H1 (cell line): ENCODE measurements around the gene ADGRV1. TPM values are rescaled to one million over a fixed set of nuclear protein-coding genes. Genes with fewer than 3 reads are reported as not detected.

Experiments
- CTCF ChIA-PET: fragments of 300-600 bp; sonication (Branson Sonifier 250); formaldehyde crosslinking; loops from one replicate; lab custom pipeline; 2021; ENCODE audit not compliant: partially characterized antibody; lab: Charles Lee
- POLR2A ChIA-PET: fragments of 300-600 bp; sonication (Branson Sonifier 250); formaldehyde crosslinking; loops from one replicate; lab custom pipeline; 2021; ENCODE audit warnings: inconsistent platforms; ENCODE audit not compliant: partially characterized antibody; lab: Charles Lee
- DNase-seq, 2 experiments: peaks; one replicate each; pipeline versions ENCODE4 v3.0.0 to v3.0.0-alpha.2; 2010 to 2022; ENCODE audit warnings: low spot score in 2 of 2, low read depth in 1 of 2, mixed read lengths in 1 of 2
- FAIRE-seq: peaks from 2 replicates; lab custom pipeline; 2011; peaks lifted over from hg19 to GRCh38; lab: Jason Lieb, UNC
- H2AFZ ChIP-seq: 2 replicates; pipeline ENCODE4 v1.8.1; 2012; ENCODE audit warnings: low read length, inconsistent platforms
- H2AK5ac ChIP-seq: 2 replicates; pipeline ENCODE4 v1.6.1; 2013; ENCODE audit warnings: low read depth, low read length
- H2BK120ac ChIP-seq: replicated peaks from 2 replicates; pipeline ENCODE3; 2013; ENCODE audit warnings: low read depth, low read length, inconsistent platforms
- H2BK12ac ChIP-seq: 2 replicates; pipeline ENCODE4 v1.6.1; 2013; ENCODE audit warnings: low read depth, low read length
- H2BK15ac ChIP-seq: 2 replicates; pipeline ENCODE4 v1.6.1; 2013; ENCODE audit warnings: low read length
- H2BK20ac ChIP-seq: 2 replicates; pipeline ENCODE4 v1.6.1; 2013; ENCODE audit warnings: low read length
- H2BK5ac ChIP-seq: 2 replicates; pipeline ENCODE4 v1.6.1; 2013; ENCODE audit warnings: low read depth, low read length
- H3K14ac ChIP-seq: 2 replicates; pipeline ENCODE4 v1.6.1; 2013; ENCODE audit warnings: inconsistent platforms; ENCODE audit not compliant: insufficient read length
- H3K18ac ChIP-seq: 2 replicates; pipeline ENCODE4 v1.6.1; 2013; ENCODE audit warnings: low read length; ENCODE audit errors: extremely low read depth
- H3K23ac ChIP-seq: 2 replicates; pipeline ENCODE4 v1.6.1; 2013; ENCODE audit warnings: inconsistent platforms; ENCODE audit not compliant: insufficient read length
- H3K23me2 ChIP-seq: 2 replicates; pipeline ENCODE4 v1.6.1; 2013; ENCODE audit warnings: low read depth, low read length
- H3K27ac ChIP-seq: 2 replicates; pipeline ENCODE4 v1.6.1; 2011; ENCODE audit warnings: low read depth, low read length, inconsistent platforms
- H3K27me3 ChIP-seq, 4 experiments: replicated peaks in 1 of 4; 1 replicate in 1 of 4; 2 replicates in 3 of 4; pipeline versions ENCODE4 v1.6.1 to v1.8.1; 2011 to 2013; ENCODE audit warnings: low read length in 3 of 4, mild to moderate bottlenecking in 3 of 4, inconsistent platforms in 2 of 4, mixed read lengths in 2 of 4, moderate library complexity in 1 of 4; ENCODE audit not compliant: control insufficient read depth in 3 of 4, insufficient read depth in 3 of 4; ENCODE audit errors: extremely low read depth in 1 of 4
- H3K36me3 ChIP-seq, 4 experiments: 2 replicates each; pipeline versions ENCODE4 v1.6.1 to v1.8.1; 2011 to 2013; ENCODE audit warnings: mild to moderate bottlenecking in 4 of 4, low read length in 3 of 4, moderate library complexity in 2 of 4, control low read depth in 1 of 4, inconsistent platforms in 1 of 4; ENCODE audit not compliant: insufficient read depth in 4 of 4, control insufficient read depth in 2 of 4
- H3K4ac ChIP-seq: replicated peaks from 2 replicates; pipeline ENCODE3; 2013; ENCODE audit warnings: low read length, low read depth, mixed read lengths, inconsistent platforms; ENCODE audit not compliant: insufficient read length
- H3K4me1 ChIP-seq, 4 experiments: replicated peaks in 1 of 4; 1 replicate in 1 of 4; 2 replicates in 3 of 4; pipeline versions ENCODE4 v1.6.1 to v1.8.1; 2011 to 2013; ENCODE audit warnings: low read length in 3 of 4, inconsistent platforms in 2 of 4, mixed read lengths in 1 of 4; ENCODE audit not compliant: insufficient read depth in 4 of 4, control insufficient read depth in 3 of 4
- H3K4me2 ChIP-seq, 2 experiments: 2 replicates each; pipeline versions ENCODE4 v1.6.1 to v1.8.1; 2011 to 2013; ENCODE audit warnings: low read depth in 2 of 2, low read length in 2 of 2, control low read depth in 1 of 2, inconsistent platforms in 1 of 2, mild to moderate bottlenecking in 1 of 2; ENCODE audit not compliant: insufficient read depth in 1 of 2
- H3K4me3 ChIP-seq, 4 experiments: fragments of 200-600, 300-600 bp in 1 of 4; sonication (generic), shearing (Covaris generic), sonication (Bioruptor Twin) in 1 of 4; 2 replicates each; pipeline versions ENCODE4 v1.5.1 to v1.8.1; 2011 to 2016; ENCODE audit warnings: low read length in 4 of 4, low read depth in 3 of 4, control low read depth in 2 of 4, inconsistent platforms in 2 of 4, mild to moderate bottlenecking in 2 of 4, mixed read lengths in 1 of 4, moderate library complexity in 1 of 4; ENCODE audit not compliant: insufficient read depth in 2 of 4; ENCODE audit errors: extremely low read depth in 1 of 4
- H3K56ac ChIP-seq: replicated peaks from 2 replicates; pipeline ENCODE3; 2013; ENCODE audit warnings: low read depth, mild to moderate bottlenecking, mixed read lengths, low read length, inconsistent platforms; ENCODE audit not compliant: insufficient read length
- H3K79me1 ChIP-seq: 2 replicates; pipeline ENCODE4 v1.6.1; 2013; ENCODE audit warnings: low read depth, low read length, control low read depth
- H3K79me2 ChIP-seq, 2 experiments: 2 replicates each; pipeline versions ENCODE4 v1.6.1 to v1.8.1; 2012 to 2013; ENCODE audit warnings: low read length in 2 of 2, mild to moderate bottlenecking in 2 of 2, inconsistent platforms in 1 of 2; ENCODE audit not compliant: insufficient read depth in 2 of 2, control insufficient read depth in 1 of 2
- H3K9ac ChIP-seq, 4 experiments: replicated peaks in 1 of 4; 1 replicate in 1 of 4; 2 replicates in 3 of 4; pipeline versions ENCODE4 v1.6.1 to v1.8.1; 2011 to 2013; ENCODE audit warnings: low read depth in 3 of 4, low read length in 3 of 4, control low read depth in 2 of 4, mild to moderate bottlenecking in 2 of 4, moderate library complexity in 2 of 4, inconsistent platforms in 1 of 4; ENCODE audit errors: extremely low read depth in 1 of 4
- H3K9me3 ChIP-seq, 2 experiments: 2 replicates each; pipeline versions ENCODE4 v1.6.1 to v1.8.1; 2012 to 2013; ENCODE audit warnings: mild to moderate bottlenecking in 2 of 2, moderate library complexity in 2 of 2, control low read depth in 1 of 2, inconsistent platforms in 1 of 2, low read depth in 1 of 2, low read length in 1 of 2, mixed read lengths in 1 of 2; ENCODE audit not compliant: insufficient read depth in 2 of 2
- H4K20me1 ChIP-seq, 2 experiments: replicated peaks in 1 of 2; 2 replicates each; pipeline versions ENCODE3 to v1.8.1; 2011 to 2013; ENCODE audit warnings: inconsistent platforms in 2 of 2, low read length in 2 of 2, mild to moderate bottlenecking in 1 of 2; ENCODE audit not compliant: insufficient read depth in 2 of 2, control insufficient read depth in 1 of 2
- H4K5ac ChIP-seq: 2 replicates; pipeline ENCODE4 v1.6.1; 2013; ENCODE audit warnings: low read length, low read depth, mixed read lengths, inconsistent platforms; ENCODE audit not compliant: insufficient read length
- H4K8ac ChIP-seq: 2 replicates; pipeline ENCODE4 v1.8.0; 2013; ENCODE audit warnings: mild to moderate bottlenecking, moderate library complexity, low read length, inconsistent platforms; ENCODE audit not compliant: insufficient read depth; ENCODE audit errors: extremely low read depth
- H4K91ac ChIP-seq: replicated peaks from 2 replicates; pipeline ENCODE3; 2013; ENCODE audit warnings: low read length, mixed read lengths, inconsistent platforms; ENCODE audit not compliant: insufficient read length
- ATF2 ChIP-seq: IDR thresholded peaks from 2 replicates; pipeline ENCODE4 v1.6.1; 2012; ENCODE audit warnings: low read length, inconsistent platforms
- CREB1 ChIP-seq: IDR thresholded peaks from 2 replicates; pipeline ENCODE4 v1.6.1; 2012; ENCODE audit warnings: inconsistent platforms
- E2F6 ChIP-seq: IDR thresholded peaks from 2 replicates; pipeline ENCODE4 v1.6.1; 2012; ENCODE audit warnings: inconsistent platforms
- JUN ChIP-seq: IDR thresholded peaks from 2 replicates; pipeline ENCODE4 v1.6.1; 2011; ENCODE audit warnings: low read depth, mild to moderate bottlenecking, improper control_type of control experiment, low read length
- PHF8 ChIP-seq: fragments of 200-600 bp; sonication (generic); conservative IDR thresholded peaks from 2 replicates; pipeline ENCODE4 v1.7.1; 2012; ENCODE audit warnings: low read depth, mild to moderate bottlenecking, inconsistent platforms, low read length, moderate library complexity
- POLR2A ChIP-seq, 2 experiments: IDR thresholded peaks; 1 replicate in 1 of 2; 2 replicates in 1 of 2; pipeline ENCODE4 v1.6.1; 2011; ENCODE audit warnings: low read depth in 2 of 2, low read length in 2 of 2, mild to moderate bottlenecking in 2 of 2; ENCODE audit errors: control extremely low read depth in 1 of 2
- RNF2 ChIP-seq: fragments of 200-900, 300-1000 bp; sonication (generic); IDR thresholded peaks from 2 replicates; pipeline ENCODE4 v1.7.1; 2016; ENCODE audit warnings: borderline replicate concordance, low read depth, mild to moderate bottlenecking, antibody characterized with exemption, low read length; ENCODE audit not compliant: poor library complexity, severe bottlenecking; ENCODE audit errors: missing control alignments
- SP4 ChIP-seq: IDR thresholded peaks from 2 replicates; pipeline ENCODE4 v1.6.1; 2012; ENCODE audit warnings: low read length, inconsistent platforms
- TBP ChIP-seq: IDR thresholded peaks from 2 replicates; pipeline ENCODE4 v1.6.1; 2011; ENCODE audit warnings: low read depth, low read length, improper control_type of control experiment
- TEAD4 ChIP-seq: IDR thresholded peaks from 2 replicates; pipeline ENCODE4 v1.6.1; 2012; ENCODE audit warnings: low read depth, low read length, inconsistent platforms, mixed read lengths
- ZNF274 ChIP-seq: IDR thresholded peaks from 2 replicates; pipeline ENCODE4 v1.7.0; 2012; ENCODE audit warnings: low read length, borderline replicate concordance; ENCODE audit errors: extremely low read depth
- WGBS, 2 experiments: shearing (Covaris generic) in 1 of 2; methylation state at CpG; one replicate each; pipeline versions ENCODE4 v1.1.6 to v1.1.7; 2013 to 2015; ENCODE audit warnings: low lambda C conversion rate in 2 of 2, mixed read lengths in 2 of 2, inconsistent platforms in 1 of 2, low coverage in 1 of 2, missing lambda C conversion rate in 1 of 2; ENCODE audit not compliant: insufficient replicate concordance in 2 of 2, insufficient coverage in 1 of 2, insufficient read length in 1 of 2; ENCODE audit errors: extremely low coverage in 1 of 2, missing lambda C conversion rate in 1 of 2; 5-methylcytosine and 5-hydroxymethylcytosine counted together
- polyA plus RNA-seq, 7 experiments: library from polyadenylated mRNA; depleted of rRNA in 3 of 7; stranded (reverse) in 5 of 7; unstranded in 2 of 7; fragments of >200 nt in 5 of 7; fragments of 200-250 nt in 2 of 7; gene quantifications; 1 replicate in 5 of 7; 2 replicates in 1 of 7; 4 replicates in 1 of 7; pipeline versions ENCODE4 v1.2.1 to v1.2.3, GENCODE V29; 2011 to 2013; ENCODE audit warnings: missing spikeins in 2 of 7, mixed read lengths in 2 of 7
- total RNA-seq: library from RNA; stranded (reverse); fragmentation: NEBNext Ultra II Directional; extraction: Animal tissue kit (Norgen Biotek cat#: 25700); gene quantifications from 2 replicates; pipeline ENCODE4 v1.2.1, GENCODE V29; 2021

Gene ADGRV1
- total and polyA plus RNA-seq, 2 of the 8 experiments (the other 6 are each of a cell fraction or from before 2014, with no cell fraction given), result 53.1 to 62.2 TPM

GRCh38 chr5:90621848-90622247 lies 63.3 kb downstream of the ADGRV1 start:
- Histone ChIP-seq H2BK5ac (no peak overlapping the region), H2AFZ (no peak overlapping the region), H3K9ac (no peak overlapping the region), H2AK5ac (no peak overlapping the region), H2BK20ac (no peak overlapping the region), H4K8ac (no peak overlapping the region), H3K4me1 (no peaks in the 10 kb centered on the region), H3K4ac (no peak overlapping the region), H3K27ac (no peak overlapping the region), H2BK15ac (no peak overlapping the region), H3K79me1 (no peaks in the 10 kb centered on the region), H3K14ac (no peak overlapping the region), H3K27me3 (no peaks in the 10 kb centered on the region), H3K56ac (no peak overlapping the region), H2BK12ac (no peak overlapping the region), H3K23me2 (no peaks in the 10 kb centered on the region), H3K18ac (no peak overlapping the region), H3K36me3 (peaks cover 0 to 61% (median 17%) of the 10 kb centered on the region in 4 experiments; a peak in 7 of 8 replicates), H4K20me1 (no peaks in the 10 kb centered on the region), H3K9me3 (no peaks in the 10 kb centered on the region), H2BK120ac (no peak overlapping the region), H4K5ac (no peak overlapping the region), H3K23ac (no peak overlapping the region), H3K79me2 (no peaks in the 10 kb centered on the region), H3K4me2 (no peak overlapping the region), H4K91ac (no peak overlapping the region), H3K4me3 (no peak overlapping the region)
- CTCF ChIA-PET, result interaction anchor here (1.1 to 1.2 kb wide), 3 partner anchors 10 to 17 kb away, joined by 3 to 4 read pairs (median 4); no protein-coding TSS in a partner anchor
- POLR2A ChIA-PET, result no interaction called here
- WGBS, 2 experiments, result 94% methylated on average over 3 of the region's 3 CpGs; no CpG with 5 or more reads in 1 of the 2 experiments
- TF ChIP-seq CREB1, result no peak
- TF ChIP-seq PHF8, result no peak
- no peak for TF ChIP-seq RNF2
- no peak for TF ChIP-seq E2F6
- no peak for TF ChIP-seq ZNF274
- TF ChIP-seq ATF2, result no peak
- TF ChIP-seq TBP, result no peak
- TF ChIP-seq TEAD4, result no peak
- TF ChIP-seq SP4, result no peak
- no peak for TF ChIP-seq JUN
- no peak for TF ChIP-seq POLR2A (IDR thresholded peaks at IDR 0.05; ENCODE audit: control extremely low read depth in 1 of 2, low read depth in 2 of 2, low read length in 2 of 2)
- FAIRE-seq, result no peak
- no peak for DNase-seq
